C1 segment of cervical spinal cord (tissue), 14 donors: ENCODE results near the gene UCMA.
"Not testable (repeated sequence)": the region's sequence is repeated elsewhere in the genome, so short reads cannot be mapped to it uniquely, and the experiment has no call there.

Experiments used
- DNase-seq, 14 donors: peaks; one replicate each; lab custom pipeline; 2025; lab: John Stamatoyannopoulos, UW

The UCMA gene, protein sequence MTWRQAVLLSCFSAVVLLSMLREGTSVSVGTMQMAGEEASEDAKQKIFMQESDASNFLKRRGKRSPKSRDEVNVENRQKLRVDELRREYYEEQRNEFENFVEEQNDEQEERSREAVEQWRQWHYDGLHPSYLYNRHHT

DNA sequence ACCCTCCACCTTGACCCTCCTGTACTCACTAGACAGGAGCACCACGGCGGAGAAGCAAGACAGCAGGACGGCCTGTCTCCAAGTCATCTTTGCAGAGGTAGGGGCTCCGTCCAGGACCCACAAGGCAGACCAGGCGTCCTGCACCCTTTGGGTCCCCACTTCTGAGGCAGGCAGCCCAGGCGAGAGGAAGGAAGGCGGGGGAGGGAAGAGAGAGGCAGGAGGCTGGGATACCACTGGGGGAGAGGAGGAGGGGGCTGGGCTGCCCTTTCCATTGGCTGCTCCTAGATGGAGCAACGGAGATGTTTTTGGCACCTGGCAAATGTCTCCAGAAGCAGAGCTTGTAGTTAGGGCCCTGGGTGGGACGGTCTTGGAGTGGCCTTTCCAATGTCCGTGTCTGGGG is at the start of gene UCMA:
Gene UCMA (minus strand): TSS at position 203 of the 400 bp plus-strand sequence. CDS start 116 bp downstream, at position 87.
- no peak for DNase-seq

DNA sequence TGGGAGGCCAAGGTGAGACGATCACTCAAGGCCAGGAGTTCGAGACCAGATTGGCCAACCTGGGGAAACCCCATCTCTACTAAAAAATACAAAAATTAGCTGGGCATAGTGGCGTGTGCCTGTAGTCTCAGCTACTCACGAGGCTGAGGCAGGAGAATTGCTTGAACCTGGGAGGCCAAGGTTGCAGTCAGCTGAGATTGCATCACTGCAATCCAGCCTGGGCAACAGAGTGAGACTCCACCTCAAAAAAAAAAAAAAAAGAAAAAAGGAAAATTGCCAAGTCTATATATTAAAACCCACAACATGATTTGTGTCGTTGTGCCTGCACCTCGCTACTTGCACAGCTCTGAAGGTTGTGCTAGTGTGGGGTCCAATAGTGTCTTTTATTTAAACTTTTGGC is 48.2 kb upstream of the UCMA start:
- DNase-seq, result not testable (repeated sequence)

GRCh38 chr10:13276749-13277365 is 42.7 kb upstream of the UCMA start:
- DNase-seq, result no peak

DNA sequence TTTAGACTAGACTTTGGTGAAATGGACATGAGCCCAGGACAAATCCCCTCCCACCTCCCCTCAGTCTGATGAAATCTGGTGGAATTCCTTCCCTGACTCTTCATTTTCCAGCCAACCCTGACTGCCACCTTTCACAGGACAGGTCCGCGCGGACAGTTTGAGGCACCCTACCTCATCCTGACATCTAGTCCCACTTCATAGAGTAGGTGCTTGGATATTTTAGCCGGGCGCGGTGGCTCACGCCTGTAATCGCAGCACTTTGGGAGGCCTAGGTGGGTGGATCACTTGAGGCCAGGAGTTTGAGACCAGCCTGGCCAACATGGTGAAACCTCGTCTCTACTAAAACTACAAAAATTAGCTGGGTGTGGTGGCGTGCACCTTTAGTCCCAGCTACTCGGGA is 42.0 kb upstream of the UCMA start:
- DNase-seq, result not testable (repeated sequence)

DNA sequence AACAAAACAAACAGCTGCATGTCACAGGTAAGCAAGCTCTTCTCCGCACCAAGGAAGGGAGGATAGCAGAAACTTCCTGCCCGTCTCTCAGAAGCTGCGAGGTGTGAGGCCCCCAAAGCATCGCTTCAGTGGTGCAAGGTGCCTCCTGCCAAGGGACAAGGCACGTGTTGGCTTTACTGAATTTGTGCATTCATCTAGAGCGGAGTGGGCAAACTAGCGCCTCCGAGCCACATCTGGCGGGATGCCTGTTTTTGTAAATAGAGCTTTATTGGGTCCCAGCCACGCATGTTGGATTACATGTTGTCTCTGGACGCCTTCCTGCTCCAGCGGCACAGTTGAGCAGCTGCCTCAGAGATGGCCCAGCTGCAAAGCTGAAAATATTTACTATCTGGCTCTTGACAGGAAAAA is 38.0 kb upstream of the UCMA start:
- DNase-seq, result peak in 12 of 14 donors; percentile 3 to 69 (median 45)

GRCh38 chr10:13271552-13272163 is 37.5 kb upstream of the UCMA start:
- peak in 4 of 14 donors; percentile 7 to 26 (median 24) for DNase-seq

DNA sequence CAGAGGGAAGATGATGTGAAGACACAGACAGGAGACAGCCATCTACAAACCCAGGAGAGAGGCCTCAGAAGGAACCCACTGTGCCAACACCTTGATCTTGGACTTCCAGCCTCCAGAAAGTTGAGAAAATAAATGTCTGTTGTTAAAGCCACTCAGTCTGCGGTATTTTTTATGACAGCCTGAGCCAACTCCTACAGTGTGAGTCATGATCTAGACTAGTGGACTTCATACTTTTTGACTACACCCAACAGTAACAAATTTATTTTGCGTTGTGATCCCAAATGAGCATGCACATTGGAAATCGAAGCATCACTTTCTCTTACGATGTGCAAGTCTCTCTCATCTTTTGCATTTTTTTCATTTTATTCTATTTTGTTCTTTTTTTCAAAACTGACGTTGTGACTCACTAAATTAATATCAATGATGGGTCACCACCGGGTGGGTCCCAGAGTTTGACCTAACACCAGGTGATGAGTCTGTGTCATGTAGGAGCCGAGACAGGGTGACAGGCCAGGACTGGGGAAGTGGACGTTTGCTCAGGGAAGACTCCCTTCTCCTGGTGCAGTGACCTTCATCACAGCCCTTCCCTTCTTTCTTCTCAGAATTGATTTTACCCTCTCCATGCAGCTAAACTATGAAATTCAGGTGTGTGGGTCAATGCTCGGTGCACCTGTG is 36.8 kb upstream of the UCMA start:
- DNase-seq, result no peak

GRCh38 chr10:13268841-13269240 is 34.7 kb upstream of the UCMA start:
- no peak for DNase-seq

DNA sequence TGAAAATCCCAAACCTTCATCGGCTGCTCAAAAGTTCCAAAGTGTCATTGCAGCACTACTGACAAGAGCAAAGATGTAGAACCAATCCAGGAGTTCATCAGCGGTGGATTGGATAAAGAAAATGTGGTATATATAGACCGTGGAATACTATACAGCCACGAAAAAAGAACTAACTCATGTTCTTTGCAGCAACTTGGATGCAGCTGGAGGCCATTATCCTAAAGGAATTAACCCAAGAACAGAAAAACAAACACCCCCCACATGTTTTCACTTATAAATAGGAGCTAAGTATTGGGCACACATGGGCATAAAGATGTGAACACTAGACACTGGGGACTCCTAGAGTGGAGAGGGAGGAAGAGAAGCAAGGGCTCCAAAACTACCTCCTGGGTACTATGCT is 34.1 kb upstream of the UCMA start:
- no peak for DNase-seq

DNA sequence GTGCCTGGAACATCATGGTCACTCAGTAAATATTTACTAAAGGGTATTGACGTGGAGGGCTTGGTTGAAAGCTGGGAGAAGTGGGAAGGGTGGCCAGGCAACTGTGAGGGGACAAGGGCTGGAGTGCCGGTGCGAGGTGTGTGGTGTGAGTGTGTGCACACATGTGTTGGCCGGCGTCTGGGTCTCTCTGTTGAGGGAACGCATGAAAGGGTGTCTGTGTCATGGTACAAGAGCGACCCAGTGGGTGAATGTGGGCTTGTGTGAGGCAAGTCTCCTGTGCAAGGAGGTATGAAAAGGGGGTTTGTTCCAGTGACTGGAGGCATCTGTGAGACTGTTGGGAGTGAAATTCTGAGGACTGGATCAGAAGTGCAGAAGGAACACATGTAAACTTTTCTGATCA is 29.4 kb upstream of the UCMA start:
- DNase-seq, result no peak

- DNase-seq, result no peak
Observed at GRCh38 chr10:13262433-13262832, 28.3 kb upstream of the UCMA start.

DNA sequence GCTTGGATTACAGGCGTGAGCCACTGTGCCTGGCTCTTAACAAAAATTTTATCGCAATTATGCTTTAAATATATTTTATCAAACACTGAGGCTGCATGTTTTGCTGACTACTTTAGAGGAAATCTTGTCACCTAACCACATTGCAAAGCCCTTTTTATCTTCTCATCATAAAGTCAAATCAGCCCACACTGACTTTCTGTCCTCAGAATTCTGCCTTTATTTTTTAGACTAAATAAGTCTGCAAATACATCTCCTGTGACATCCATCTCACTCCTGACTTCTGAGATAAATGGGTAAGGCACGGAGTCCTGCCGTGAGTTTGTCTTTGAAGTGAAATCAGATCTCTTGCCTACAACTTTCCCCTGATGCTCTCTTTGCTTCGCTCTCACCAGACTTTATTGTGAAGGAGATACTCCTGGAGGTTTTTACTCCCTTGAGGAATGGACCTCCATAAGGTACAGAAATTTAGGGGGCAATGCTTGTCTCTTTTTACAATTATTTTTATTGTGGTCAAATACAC is 23.5 kb upstream of the UCMA start:
- no peak for DNase-seq

DNA sequence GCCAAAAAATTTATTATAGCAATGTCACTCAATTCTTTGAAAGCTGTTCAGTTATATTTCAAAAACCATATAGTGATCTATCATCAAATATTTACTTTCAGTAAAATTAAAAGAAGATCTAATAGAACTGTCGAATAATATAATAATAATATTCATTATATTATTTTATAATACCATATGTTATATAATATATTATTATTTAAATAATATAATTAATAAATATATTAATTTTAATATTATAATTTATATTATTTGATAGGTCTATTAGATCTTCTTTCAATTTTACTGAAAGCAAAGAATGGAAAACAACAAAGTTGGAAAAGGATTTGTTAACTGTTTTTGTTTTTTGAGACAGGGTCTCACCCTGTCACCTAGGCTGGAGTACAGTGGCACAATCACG is 22.5 kb upstream of the UCMA start:
- no peak for DNase-seq

GRCh38 chr10:13253726-13254125 is 19.6 kb upstream of the UCMA start:
- no peak for DNase-seq

DNA sequence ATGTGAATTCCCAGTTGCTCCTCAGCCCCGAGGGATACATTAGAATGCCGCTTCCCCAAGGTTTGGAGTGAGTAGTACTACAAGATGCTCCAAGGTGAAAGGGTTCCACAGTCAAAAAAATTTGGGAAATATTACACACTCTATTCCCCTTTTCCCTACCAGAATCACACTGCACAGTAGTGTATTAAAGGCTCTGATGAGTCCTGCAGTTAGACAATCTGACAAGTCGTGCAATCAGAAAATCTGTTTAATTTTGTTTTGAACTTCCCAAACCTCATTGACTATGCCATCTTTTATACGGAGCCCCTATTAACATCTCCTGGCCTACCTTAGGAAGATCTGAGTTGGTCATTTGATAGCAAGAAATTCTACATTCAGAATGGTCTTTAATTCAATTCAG is 13.6 kb upstream of the UCMA start:
- DNase-seq, result no peak

DNA sequence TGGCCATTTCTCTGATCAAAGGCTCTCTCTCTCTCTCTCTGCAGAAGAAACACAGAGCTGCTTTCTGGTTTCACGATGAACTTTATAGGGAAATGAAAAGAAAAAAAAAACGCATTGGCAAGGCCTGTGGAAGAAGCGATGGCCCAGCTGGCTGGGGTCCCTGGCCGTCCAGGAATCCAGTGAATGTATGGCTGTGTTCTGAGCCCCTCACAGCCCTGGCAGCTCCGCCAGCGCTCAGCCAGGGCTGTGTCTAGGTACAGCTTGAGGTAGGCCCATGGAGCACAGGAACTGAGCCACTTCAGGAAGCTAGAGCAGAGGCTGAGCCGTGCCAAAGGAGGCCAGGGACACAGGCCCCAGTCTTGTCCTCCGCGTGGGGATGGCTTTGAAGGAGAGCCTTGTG is 13.1 kb upstream of the UCMA start:
- DNase-seq, result no peak

DNA sequence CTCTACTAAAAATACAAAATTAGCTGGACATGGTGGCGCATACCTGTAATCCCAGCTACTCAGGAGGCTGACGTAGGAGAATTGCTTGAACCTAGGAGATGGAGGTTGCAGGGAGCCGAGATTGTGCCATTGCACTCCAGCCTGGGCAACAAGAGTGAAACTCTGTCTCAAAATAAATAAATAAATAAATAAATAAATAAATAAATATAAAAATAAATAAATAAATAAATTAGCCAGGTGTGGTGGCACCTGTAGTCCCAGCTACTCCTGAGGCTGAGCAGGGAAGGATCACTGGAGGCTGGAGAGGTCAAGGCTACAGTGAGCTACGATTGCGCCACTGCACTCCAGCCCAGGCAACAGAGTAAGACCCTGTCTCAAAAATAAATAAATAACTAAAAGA is 8.1 kb upstream of the UCMA start:
- DNase-seq, result not testable (repeated sequence)

DNA sequence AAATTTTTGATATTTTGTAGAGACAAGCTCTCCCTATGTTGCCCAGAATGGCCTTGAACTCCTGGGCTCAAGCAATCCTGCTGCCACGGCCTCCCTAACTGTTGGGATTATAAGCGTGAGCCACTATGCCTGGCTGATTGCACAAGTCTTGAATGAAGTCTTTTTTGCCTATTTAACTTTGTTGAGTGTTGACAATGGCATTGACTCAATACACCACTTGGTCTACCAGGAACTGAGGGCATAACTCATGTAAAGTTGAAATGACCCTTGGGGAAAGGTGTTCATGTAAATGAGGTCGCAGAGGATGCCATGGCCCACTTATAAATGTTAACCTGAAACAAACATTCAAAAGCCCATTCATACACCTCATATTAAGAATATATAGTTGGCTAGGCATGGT is 7.4 kb upstream of the UCMA start:
- DNase-seq, result no peak

DNA sequence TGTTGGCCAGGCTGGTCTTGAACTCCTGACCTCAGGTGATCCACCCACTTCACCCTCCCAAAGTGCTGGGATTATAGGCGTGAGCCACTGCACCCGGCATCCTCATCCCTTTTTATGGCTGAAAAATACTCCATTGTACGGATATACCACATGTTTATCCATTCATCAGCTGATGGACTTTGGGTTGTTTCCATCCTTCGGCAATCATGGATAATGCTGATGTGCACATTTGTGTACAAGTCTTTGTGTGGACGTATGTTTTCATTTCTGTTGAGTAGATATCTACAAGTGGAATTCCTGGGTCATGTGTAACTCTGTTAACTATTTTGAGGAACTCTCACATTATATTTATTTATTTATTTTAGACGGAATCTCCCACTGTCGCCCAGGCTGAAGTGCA is 5.7 kb upstream of the UCMA start:
- DNase-seq, result no peak

DNA sequence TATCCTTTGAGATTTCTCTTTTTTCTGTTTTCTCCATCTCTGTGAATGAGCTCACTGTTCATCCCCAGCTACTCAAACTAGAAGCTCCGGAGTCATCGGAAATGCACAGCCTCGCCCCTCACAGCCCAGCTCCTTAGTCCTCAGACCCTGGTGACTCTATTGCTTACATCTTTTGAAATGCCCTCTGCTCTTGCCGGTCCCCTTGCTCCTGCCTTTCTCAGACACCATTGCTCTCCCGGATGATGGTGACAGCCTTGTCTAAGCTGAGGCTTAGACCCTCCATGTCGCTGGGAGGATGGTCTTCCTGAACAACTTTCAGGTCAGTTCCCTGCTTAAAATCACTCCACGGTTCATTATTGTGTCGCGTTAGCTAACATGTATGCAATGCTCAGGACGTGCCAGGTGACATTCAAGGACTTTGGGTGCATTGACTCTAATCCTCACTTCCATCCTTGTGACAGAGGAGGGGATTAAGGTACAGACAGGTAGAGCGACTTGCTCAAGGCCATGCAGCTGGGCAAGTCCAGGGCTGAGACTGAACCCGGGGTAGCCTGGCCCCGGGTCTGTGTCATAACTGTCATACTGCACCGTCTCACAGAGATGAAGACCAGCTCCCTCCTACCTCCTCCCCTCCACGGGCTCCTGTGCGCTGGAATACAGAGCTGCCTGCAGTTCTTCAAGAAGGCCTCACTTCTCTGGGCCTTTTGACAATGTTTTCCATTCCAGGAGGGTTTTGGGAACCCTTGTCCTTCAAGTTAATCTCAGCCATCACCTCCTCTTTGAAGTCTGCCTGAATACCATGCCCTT is 4.3 kb upstream of the UCMA start:
- DNase-seq, result no peak

GRCh38 chr10:13236638-13237037 is 2.5 kb upstream of the UCMA start:
- no peak for DNase-seq

DNA sequence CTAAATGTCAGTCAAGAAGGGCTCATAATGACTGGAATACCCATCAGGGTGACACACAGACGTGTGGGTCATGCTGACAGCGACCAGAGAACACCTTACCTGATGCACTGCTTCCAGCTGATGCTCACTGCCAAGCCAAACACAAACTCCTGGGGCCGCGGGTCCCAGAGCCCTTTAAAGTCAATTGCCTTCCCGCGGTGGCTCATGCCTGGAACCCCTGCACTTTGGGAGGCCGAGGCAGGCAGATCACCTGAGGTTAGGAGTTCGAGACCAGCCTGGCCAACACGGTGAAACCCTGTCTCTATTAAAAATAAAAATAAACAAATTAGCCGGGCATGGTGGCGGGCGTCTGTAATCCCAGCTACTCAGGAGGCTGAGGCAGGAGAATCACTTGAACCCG is 562 bp upstream of the UCMA start:
- DNase-seq, result not testable (repeated sequence)
